Mammary epithelial cell (primary cell): ENCODE data around the gene CELSR1.

ENCODE experiments used
- CTCF ChIP-seq, 2 donors: IDR thresholded peaks in 1 of 2; conservative IDR thresholded peaks in 1 of 2; 2 replicates each; pipeline ENCODE4 v1.5.1; 2011 to 2012; ENCODE audit warnings: inconsistent platforms in 2 of 2, low read length in 2 of 2, mild to moderate bottlenecking in 2 of 2, control low read depth in 1 of 2, low read depth in 1 of 2; ENCODE audit not compliant: insufficient read depth in 1 of 2; ENCODE audit errors: extremely low read depth in 1 of 2
- EZH2 ChIP-seq: IDR thresholded peaks from 2 replicates; pipeline ENCODE4 v1.6.1; 2012; ENCODE audit warnings: low read length, inconsistent platforms, borderline replicate concordance

GRCh38 chr22:46578251-46578823 is 40.9 kb upstream of the CELSR1 start:
- no peak for TF ChIP-seq CTCF (conservative IDR thresholded peaks at IDR 0.05 in 1 of 2, IDR thresholded peaks at IDR 0.05 in 1 of 2; ENCODE audit: extremely low read depth in 1 of 2, insufficient read depth in 1 of 2, low read depth in 1 of 2, low read length in 2 of 2)
- no peak for TF ChIP-seq EZH2
